ENCODE results near the gene AKTIP. TPM values are rescaled to one million over a fixed set of nuclear protein-coding genes. Genes with fewer than 3 reads are reported as not detected.

The AKTIP gene
- total RNA-seq, 1 experiment from 2014 or later, result 13.2 TPM

- no TSS peak for BruUV-seq (replicated peaks)
- ATAC-seq (no peak), DNase-seq (no peak)
- Histone ChIP-seq H2AFZ (ENCODE audit: low read length) (no peak overlapping the region), H3K4me3 (ENCODE audit: low read length) (no peak overlapping the region), H3K4me2 (ENCODE audit: low read length) (no peak overlapping the region), H3K27me3 (ENCODE audit: low read length) (no peaks in the 10 kb centered on the region), H3K9me3 (ENCODE audit: low read length) (no peaks in the 10 kb centered on the region), H3K9ac (ENCODE audit: low read length) (no peak overlapping the region), H3K27ac (ENCODE audit: low read length) (no peak overlapping the region), H3K79me2 (ENCODE audit: low read length) (no peaks in the 10 kb centered on the region), H3F3A (ENCODE audit: low read length, unreplicated experiment) (no peaks in the 10 kb centered on the region), H3K9me2 (replicated peaks; ENCODE audit: low read length) (no peaks in the 10 kb centered on the region), H3K4me1 (ENCODE audit: insufficient read depth, low read length) (no peaks in the 10 kb centered on the region), H3K36me3 (ENCODE audit: low read depth, low read length) (no peaks in the 10 kb centered on the region), H4K20me1 (ENCODE audit: low read length) (no peaks in the 10 kb centered on the region)
- POLR2A ChIA-PET (ENCODE audit: unreplicated experiment), result interaction anchor here (0.6 kb wide), 1 partner anchor 1438 kb away, joined by 4 read pairs; no protein-coding TSS in a partner anchor
- CTCF ChIA-PET, result no interaction called here
- intact Hi-C loops (cut with micrococcal nuclease), result no loop called here
- TF ChIP-seq EZH2phosphoT487 (IDR thresholded peaks at IDR 0.05; ENCODE audit: borderline replicate concordance, low read length), result no peak
- TF ChIP-seq EZH2 (IDR thresholded peaks at IDR 0.05; ENCODE audit: low read length, unreplicated experiment), result no peak
- no peak for TF ChIP-seq CTCF (conservative IDR thresholded peaks at IDR 0.05; ENCODE audit: low read depth, low read length)
These were observed 34.6 kb upstream of the AKTIP start for GRCh38 chr16:53537626-53538025.

- no TSS peak for BruUV-seq (replicated peaks)
- Histone ChIP-seq H2AFZ (ENCODE audit: low read length) (no peak overlapping the region), H3K27ac (ENCODE audit: low read length) (no peak overlapping the region), H3K27me3 (ENCODE audit: low read length) (no peaks in the 10 kb centered on the region), H3K36me3 (ENCODE audit: low read depth, low read length) (no peaks in the 10 kb centered on the region), H3K4me2 (ENCODE audit: low read length) (no peak overlapping the region), H4K20me1 (ENCODE audit: low read length) (no peaks in the 10 kb centered on the region), H3K79me2 (ENCODE audit: low read length) (no peaks in the 10 kb centered on the region), H3F3A (ENCODE audit: low read length, unreplicated experiment) (no peaks in the 10 kb centered on the region), H3K4me3 (ENCODE audit: low read length) (no peak overlapping the region), H3K4me1 (ENCODE audit: insufficient read depth, low read length) (no peaks in the 10 kb centered on the region), H3K9me3 (ENCODE audit: low read length) (no peaks in the 10 kb centered on the region), H3K9me2 (replicated peaks; ENCODE audit: low read length) (no peaks in the 10 kb centered on the region), H3K9ac (ENCODE audit: low read length) (no peak overlapping the region)
- ChIA-PET POLR2A (ENCODE audit: unreplicated experiment) (no interaction called here), CTCF (no interaction called here)
- TF ChIP-seq EZH2 (IDR thresholded peaks at IDR 0.05; ENCODE audit: low read length, unreplicated experiment) (no peak), EZH2phosphoT487 (IDR thresholded peaks at IDR 0.05; ENCODE audit: borderline replicate concordance, low read length) (no peak), CTCF (conservative IDR thresholded peaks at IDR 0.05; ENCODE audit: low read depth, low read length) (no peak)
- ATAC-seq, result no peak
- intact Hi-C loops (cut with micrococcal nuclease), result no loop called here
- DNase-seq, result no peak
These were observed 31.2 kb upstream of the AKTIP start for GRCh38 chr16:53534206-53534605.

GRCh38 chr16:53530741-53531140, 27.7 kb upstream of the AKTIP start:
- Histone ChIP-seq H3K27ac (ENCODE audit: low read length) (no peak overlapping the region), H3K4me3 (ENCODE audit: low read length) (no peak overlapping the region), H3K79me2 (ENCODE audit: low read length) (no peaks in the 10 kb centered on the region), H3K4me2 (ENCODE audit: low read length) (no peak overlapping the region), H3F3A (ENCODE audit: low read length, unreplicated experiment) (no peaks in the 10 kb centered on the region), H3K4me1 (ENCODE audit: insufficient read depth, low read length) (no peaks in the 10 kb centered on the region), H3K27me3 (ENCODE audit: low read length) (no peaks in the 10 kb centered on the region), H2AFZ (ENCODE audit: low read length) (no peak overlapping the region), H4K20me1 (ENCODE audit: low read length) (no peaks in the 10 kb centered on the region), H3K9ac (ENCODE audit: low read length) (no peak overlapping the region), H3K9me2 (replicated peaks; ENCODE audit: low read length) (no peaks in the 10 kb centered on the region), H3K36me3 (ENCODE audit: low read depth, low read length) (no peaks in the 10 kb centered on the region), H3K9me3 (ENCODE audit: low read length) (no peaks in the 10 kb centered on the region)
- POLR2A ChIA-PET (ENCODE audit: unreplicated experiment), result no interaction called here
- ATAC-seq, result no peak
- intact Hi-C loops (cut with micrococcal nuclease), result no loop called here
- CTCF ChIA-PET, result interaction anchor here (0.6 kb wide), 1 partner anchor 21 kb away, joined by 3 read pairs; no protein-coding TSS in a partner anchor
- TF ChIP-seq CTCF (conservative IDR thresholded peaks at IDR 0.05; ENCODE audit: low read depth, low read length), result no peak
- TF ChIP-seq EZH2phosphoT487 (IDR thresholded peaks at IDR 0.05; ENCODE audit: borderline replicate concordance, low read length), result no peak
- TF ChIP-seq EZH2 (IDR thresholded peaks at IDR 0.05; ENCODE audit: low read length, unreplicated experiment), result no peak
- BruUV-seq (replicated peaks), result no TSS peak
- no peak for DNase-seq
